ENCODE results near the gene LMAN1.
A peak's percentile ranks its signal among the peaks of the same experiment; 100 is the strongest.

Gene LMAN1

GRCh38 chr18:59359576-59359952, 499 bp upstream of the LMAN1 start:
- DNase-seq (ENCODE audit: low read depth): no peak

GRCh38 chr18:59358414-59358711, 702 bp downstream of the LMAN1 start:
- no peak for DNase-seq (ENCODE audit: low read depth)

- no peak for DNase-seq (ENCODE audit: low read depth)
These were observed 1.1 kb downstream of the LMAN1 start for GRCh38 chr18:59357928-59358327.

GRCh38 chr18:59354731-59355130, 4.3 kb downstream of the LMAN1 start:
- DNase-seq (ENCODE audit: low read depth): no peak

- no peak for DNase-seq (ENCODE audit: low read depth)
These were observed 5.9 kb downstream of the LMAN1 start for GRCh38 chr18:59353079-59353680.

- no peak for DNase-seq (ENCODE audit: low read depth)
These were observed 6.7 kb downstream of the LMAN1 start for GRCh38 chr18:59352250-59352855.

- DNase-seq (ENCODE audit: low read depth): no peak
These were observed 13.5 kb downstream of the LMAN1 start for GRCh38 chr18:59345556-59345955.

- no peak for DNase-seq (ENCODE audit: low read depth)
These were observed 14.1 kb downstream of the LMAN1 start for GRCh38 chr18:59344996-59345395.

- DNase-seq (ENCODE audit: low read depth): no peak
These were observed 15.1 kb downstream of the LMAN1 start for GRCh38 chr18:59343926-59344325.

GRCh38 chr18:59340817-59341216, 18.2 kb downstream of the LMAN1 start:
- DNase-seq (ENCODE audit: low read depth): no peak

- DNase-seq (ENCODE audit: low read depth): no peak
These were observed 18.8 kb downstream of the LMAN1 start for GRCh38 chr18:59340312-59340711.

- no peak for DNase-seq (ENCODE audit: low read depth)
These were observed 26.1 kb downstream of the LMAN1 start for GRCh38 chr18:59332986-59333385.

- no peak for DNase-seq (ENCODE audit: low read depth)
These were observed 30.4 kb downstream of the LMAN1 start for GRCh38 chr18:59328683-59329082.

- DNase-seq (ENCODE audit: low read depth): no peak
These were observed 33.1 kb downstream of the LMAN1 start for GRCh38 chr18:59325965-59326364.

GRCh38 chr18:59324623-59324971, 34.5 kb downstream of the LMAN1 start:
- no peak for DNase-seq (ENCODE audit: low read depth)

- no peak for DNase-seq (ENCODE audit: low read depth)
These were observed 35.0 kb downstream of the LMAN1 start for GRCh38 chr18:59323931-59324622.

- no peak for DNase-seq (ENCODE audit: low read depth)
These were observed 40.5 kb downstream of the LMAN1 start, which contains the start of gene CPLX4 for GRCh38 chr18:59318460-59319050. Gene CPLX4 (minus strand): TSS chr18:59318649. CDS start chr18:59318462, 187 bp downstream.

- no peak for DNase-seq (ENCODE audit: low read depth)
These were observed 47.4 kb downstream of the LMAN1 start for GRCh38 chr18:59311631-59312030.

- no peak for DNase-seq (ENCODE audit: low read depth)
These were observed 50.2 kb downstream of the LMAN1 start for GRCh38 chr18:59308938-59309260.

GRCh38 chr18:59308248-59308937, 50.7 kb downstream of the LMAN1 start:
- peak; percentile 43 for DNase-seq (ENCODE audit: low read depth)

GRCh38 chr18:59306640-59307039, 52.4 kb downstream of the LMAN1 start:
- no peak for DNase-seq (ENCODE audit: low read depth)

- no peak for DNase-seq (ENCODE audit: low read depth)
These were observed 53.8 kb downstream of the LMAN1 start for GRCh38 chr18:59305295-59305694.

GRCh38 chr18:59303656-59304195, 55.3 kb downstream of the LMAN1 start:
- no peak for DNase-seq (ENCODE audit: low read depth)
